NB4 (cell line): ENCODE measurements around the gene SPACA6.

Source experiments
- MYC ChIP-seq: IDR thresholded peaks from 2 replicates; pipeline ENCODE4 v1.6.1; 2011; ENCODE audit warnings: low read depth, low read length
- POLR2A ChIP-seq: IDR thresholded peaks from 2 replicates; pipeline ENCODE4 v1.6.1; 2011; ENCODE audit warnings: mild to moderate bottlenecking; ENCODE audit not compliant: insufficient read length; ENCODE audit errors: extremely low read depth
- TF ChIP-seq, protein P1 (sequence below): IDR thresholded peaks from one replicate; pipeline ENCODE4 v1.5.1; 2012; ENCODE audit warnings: low read depth, low read length
- TF ChIP-seq, protein P2 (sequence below): IDR thresholded peaks from 2 replicates; pipeline ENCODE4 v1.6.1; 2011; ENCODE audit warnings: low read depth, low read length

DNA sequence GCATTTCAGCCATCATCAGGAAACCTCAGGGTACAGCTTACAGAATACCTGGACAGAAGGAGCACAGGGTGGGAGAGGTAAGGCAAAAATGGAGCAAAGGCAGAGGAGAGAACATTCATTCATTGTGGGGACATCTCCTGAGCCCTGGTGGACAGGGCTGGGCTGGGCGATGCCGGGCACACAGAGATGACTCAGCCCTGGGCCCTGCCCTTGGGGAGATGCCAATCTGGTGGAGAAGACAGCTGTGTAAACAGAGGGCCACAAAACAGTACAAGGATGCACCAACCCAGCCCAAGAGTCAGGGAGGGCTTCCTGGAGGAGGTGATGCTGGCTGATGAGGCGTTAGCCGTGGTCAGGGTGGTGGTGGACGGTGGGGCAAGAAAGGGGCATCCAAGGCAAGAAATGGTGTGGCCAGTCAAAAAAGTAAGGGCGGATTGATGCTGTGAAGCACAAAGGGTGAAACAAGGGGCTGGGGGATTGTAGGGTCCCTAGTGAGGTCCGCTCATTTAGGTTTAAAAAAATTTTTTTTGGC is 34.3 kb downstream of the SPACA6 start:
- TF ChIP-seq, protein P1, sequence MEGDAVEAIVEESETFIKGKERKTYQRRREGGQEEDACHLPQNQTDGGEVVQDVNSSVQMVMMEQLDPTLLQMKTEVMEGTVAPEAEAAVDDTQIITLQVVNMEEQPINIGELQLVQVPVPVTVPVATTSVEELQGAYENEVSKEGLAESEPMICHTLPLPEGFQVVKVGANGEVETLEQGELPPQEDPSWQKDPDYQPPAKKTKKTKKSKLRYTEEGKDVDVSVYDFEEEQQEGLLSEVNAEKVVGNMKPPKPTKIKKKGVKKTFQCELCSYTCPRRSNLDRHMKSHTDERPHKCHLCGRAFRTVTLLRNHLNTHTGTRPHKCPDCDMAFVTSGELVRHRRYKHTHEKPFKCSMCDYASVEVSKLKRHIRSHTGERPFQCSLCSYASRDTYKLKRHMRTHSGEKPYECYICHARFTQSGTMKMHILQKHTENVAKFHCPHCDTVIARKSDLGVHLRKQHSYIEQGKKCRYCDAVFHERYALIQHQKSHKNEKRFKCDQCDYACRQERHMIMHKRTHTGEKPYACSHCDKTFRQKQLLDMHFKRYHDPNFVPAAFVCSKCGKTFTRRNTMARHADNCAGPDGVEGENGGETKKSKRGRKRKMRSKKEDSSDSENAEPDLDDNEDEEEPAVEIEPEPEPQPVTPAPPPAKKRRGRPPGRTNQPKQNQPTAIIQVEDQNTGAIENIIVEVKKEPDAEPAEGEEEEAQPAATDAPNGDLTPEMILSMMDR = no peak
- TF ChIP-seq POLR2A (no peak), MYC (no peak)
- TF ChIP-seq, protein P2, sequence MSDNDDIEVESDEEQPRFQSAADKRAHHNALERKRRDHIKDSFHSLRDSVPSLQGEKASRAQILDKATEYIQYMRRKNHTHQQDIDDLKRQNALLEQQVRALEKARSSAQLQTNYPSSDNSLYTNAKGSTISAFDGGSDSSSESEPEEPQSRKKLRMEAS = no peak
